Panc1 (cell line): ENCODE data around the gene UBAC2. TPM values are rescaled to one million over a fixed set of nuclear protein-coding genes. Genes with fewer than 3 reads are reported as not detected.

ENCODE experiments used
- ATAC-seq: fragments of 200-7000 bp; cut with Tn5 transposase; 2 replicates; pipeline ENCODE4 v1.9.1; 2020; ENCODE audit warnings: mild to moderate bottlenecking, moderate library complexity
- BruUV-seq: library from RNA; stranded (reverse); fragments of 400-500 nt; replicated peaks from 2 replicates; lab custom pipeline; 2021; lab: Mats Ljungman, UMichigan
- CTCF ChIA-PET: fragments of 300-600 bp; sonication (Branson Sonifier 250); formaldehyde crosslinking; loops from one replicate; lab custom pipeline; 2022; ENCODE audit warnings: antibody characterized with exemption; lab: Charles Lee
- POLR2A ChIA-PET: fragments of 300-600 bp; sonication (Branson Sonifier 250); formaldehyde crosslinking; loops from one replicate; lab custom pipeline; 2022; ENCODE audit warnings: antibody characterized with exemption; lab: Charles Lee
- DNase-seq: peaks from one replicate; pipeline ENCODE4 v3.0.0-alpha.2; 2010; ENCODE audit warnings: low read depth, low spot score
- H3K27ac ChIP-seq: 2 replicates; pipeline ENCODE4 v1.5.1; 2011; ENCODE audit warnings: mild to moderate bottlenecking, low read length, inconsistent platforms
- H3K27me3 ChIP-seq: fragments of 200-500 bp; sonication (Bioruptor generic); 2 replicates; pipeline ENCODE4 v1.6.0; 2014; ENCODE audit warnings: low read length, inconsistent platforms; ENCODE audit not compliant: control insufficient read depth, insufficient read depth
- H3K36me3 ChIP-seq: fragments of 200-500 bp; sonication (Bioruptor generic); 2 replicates; pipeline ENCODE4 v1.5.1; 2014; ENCODE audit warnings: inconsistent platforms, mild to moderate bottlenecking, low read length, moderate library complexity; ENCODE audit not compliant: control insufficient read depth, insufficient read depth
- H3K4me1 ChIP-seq: 2 replicates; pipeline ENCODE4 v1.5.1; 2011; ENCODE audit warnings: inconsistent platforms, mild to moderate bottlenecking, low read length, moderate library complexity; ENCODE audit not compliant: control insufficient read depth, insufficient read depth
- H3K4me3 ChIP-seq, 2 experiments: 2 replicates each; pipeline ENCODE4 v1.5.1; 2011 to 2012; ENCODE audit warnings: low read depth in 2 of 2, low read length in 2 of 2, mild to moderate bottlenecking in 2 of 2, inconsistent platforms in 1 of 2, moderate library complexity in 1 of 2
- H3K9me3 ChIP-seq: fragments of 200-500 bp; sonication (Bioruptor generic); 2 replicates; pipeline ENCODE4 v1.5.1; 2014; ENCODE audit warnings: low read depth, mild to moderate bottlenecking, inconsistent platforms, low read length, moderate library complexity; ENCODE audit not compliant: control insufficient read depth, insufficient read depth
- CTCF ChIP-seq: fragments of 450-650 bp; IDR thresholded peaks from 2 replicates; pipeline ENCODE4 v1.5.1; 2017; ENCODE audit warnings: mild to moderate bottlenecking
- POLR2AphosphoS5 ChIP-seq: IDR thresholded peaks from 2 replicates; pipeline ENCODE4 v1.6.1; 2012; ENCODE audit warnings: mild to moderate bottlenecking, low read depth, low read length, moderate library complexity
- SIN3A ChIP-seq: IDR thresholded peaks from 2 replicates; pipeline ENCODE4 v1.6.1; 2012; ENCODE audit warnings: low read depth, mild to moderate bottlenecking, low read length, moderate library complexity, borderline replicate concordance; ENCODE audit not compliant: insufficient read depth
- TCF7L2 ChIP-seq: IDR thresholded peaks from 2 replicates; pipeline ENCODE4 v1.6.1; 2011; ENCODE audit warnings: mild to moderate bottlenecking, low read depth, low read length, inconsistent platforms
- in situ Hi-C: cut with HindIII; loops from 2 replicates; pipeline ENCODE4 v1.10.0; 2016; ENCODE audit warnings: low sequenced_read_pairs, low pct_unique_long_range_greater_than_20kb
- intact Hi-C: fragments of 100-400 bp; cut with micrococcal nuclease; formaldehyde crosslinking; loops from one replicate; pipeline ENCODE4 v1.10.0; 2022; ENCODE audit not compliant: unreplicated experiment
- total RNA-seq: library from RNA; stranded (reverse); gene quantifications from one replicate; pipeline ENCODE4 v1.2.1, GENCODE V29; 2021; ENCODE audit not compliant: unreplicated experiment
- TF ChIP-seq, protein P1 (sequence below), 2 experiments: IDR thresholded peaks; 2 replicates each; pipeline ENCODE4 v1.6.1; 2011 to 2012; ENCODE audit warnings: low read depth in 2 of 2, control low read depth in 1 of 2, low read length in 1 of 2, mild to moderate bottlenecking in 1 of 2, moderate library complexity in 1 of 2; ENCODE audit not compliant: insufficient read depth in 1 of 2

UBAC2 gene
- total RNA-seq, 1 experiment from 2014 or later: 40.8 TPM

- Histone ChIP-seq H3K27ac (no peak overlapping the region), H3K36me3 (no peaks in the 10 kb centered on the region), H3K4me1 (no peaks in the 10 kb centered on the region), H3K4me3 (no peak overlapping the region), H3K27me3 (no peaks in the 10 kb centered on the region), H3K9me3 (no peaks in the 10 kb centered on the region)
- ChIA-PET CTCF (no interaction called here), POLR2A (no interaction called here)
- intact Hi-C loops: no loop called here
- in situ Hi-C loops: no loop called here
- no peak for TF ChIP-seq CTCF
- TF ChIP-seq TCF7L2: no peak
- TF ChIP-seq POLR2AphosphoS5: no peak
- no peak for TF ChIP-seq SIN3A
- TF ChIP-seq, protein P1, sequence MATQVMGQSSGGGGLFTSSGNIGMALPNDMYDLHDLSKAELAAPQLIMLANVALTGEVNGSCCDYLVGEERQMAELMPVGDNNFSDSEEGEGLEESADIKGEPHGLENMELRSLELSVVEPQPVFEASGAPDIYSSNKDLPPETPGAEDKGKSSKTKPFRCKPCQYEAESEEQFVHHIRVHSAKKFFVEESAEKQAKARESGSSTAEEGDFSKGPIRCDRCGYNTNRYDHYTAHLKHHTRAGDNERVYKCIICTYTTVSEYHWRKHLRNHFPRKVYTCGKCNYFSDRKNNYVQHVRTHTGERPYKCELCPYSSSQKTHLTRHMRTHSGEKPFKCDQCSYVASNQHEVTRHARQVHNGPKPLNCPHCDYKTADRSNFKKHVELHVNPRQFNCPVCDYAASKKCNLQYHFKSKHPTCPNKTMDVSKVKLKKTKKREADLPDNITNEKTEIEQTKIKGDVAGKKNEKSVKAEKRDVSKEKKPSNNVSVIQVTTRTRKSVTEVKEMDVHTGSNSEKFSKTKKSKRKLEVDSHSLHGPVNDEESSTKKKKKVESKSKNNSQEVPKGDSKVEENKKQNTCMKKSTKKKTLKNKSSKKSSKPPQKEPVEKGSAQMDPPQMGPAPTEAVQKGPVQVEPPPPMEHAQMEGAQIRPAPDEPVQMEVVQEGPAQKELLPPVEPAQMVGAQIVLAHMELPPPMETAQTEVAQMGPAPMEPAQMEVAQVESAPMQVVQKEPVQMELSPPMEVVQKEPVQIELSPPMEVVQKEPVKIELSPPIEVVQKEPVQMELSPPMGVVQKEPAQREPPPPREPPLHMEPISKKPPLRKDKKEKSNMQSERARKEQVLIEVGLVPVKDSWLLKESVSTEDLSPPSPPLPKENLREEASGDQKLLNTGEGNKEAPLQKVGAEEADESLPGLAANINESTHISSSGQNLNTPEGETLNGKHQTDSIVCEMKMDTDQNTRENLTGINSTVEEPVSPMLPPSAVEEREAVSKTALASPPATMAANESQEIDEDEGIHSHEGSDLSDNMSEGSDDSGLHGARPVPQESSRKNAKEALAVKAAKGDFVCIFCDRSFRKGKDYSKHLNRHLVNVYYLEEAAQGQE (IDR thresholded peaks at IDR 0.05; ENCODE audit: insufficient read depth in 1 of 2, low read depth in 2 of 2, low read length in 1 of 2): no peak
- ATAC-seq (no peak), DNase-seq (no peak)
- no TSS peak for BruUV-seq
Observed at GRCh38 chr13:99384468-99384867, 183.8 kb downstream of the UBAC2 start.

DNA sequence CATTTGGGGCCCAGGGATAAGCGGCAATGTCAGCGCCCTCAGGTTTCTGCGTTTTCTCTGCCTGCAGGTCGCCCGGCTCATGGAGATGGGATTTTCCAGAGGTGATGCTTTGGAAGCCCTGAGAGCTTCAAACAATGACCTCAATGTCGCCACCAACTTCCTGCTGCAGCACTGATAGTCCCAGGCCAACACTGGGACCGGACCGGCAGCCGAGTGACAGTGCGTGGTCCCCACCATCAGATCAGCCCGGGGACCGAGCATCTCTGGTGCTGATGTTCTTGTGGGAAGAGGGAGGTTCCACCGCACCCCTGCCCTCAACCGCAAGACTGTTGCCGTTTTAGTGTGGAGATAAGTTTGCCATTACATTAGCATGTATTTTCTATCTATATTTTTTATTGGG is 184.5 kb downstream of the UBAC2 start:
- no peaks in the 10 kb centered on the region for H3K27me3 ChIP-seq
- no peak overlapping the region for H3K4me3 ChIP-seq
- in situ Hi-C loops: no loop called here
- intact Hi-C loops: no loop called here
- H3K36me3 ChIP-seq: no peaks in the 10 kb centered on the region
- DNase-seq (no peak), ATAC-seq (no peak)
- no peak for TF ChIP-seq CTCF
- TF ChIP-seq, protein P1 (IDR thresholded peaks at IDR 0.05; ENCODE audit: insufficient read depth in 1 of 2, low read depth in 2 of 2, low read length in 1 of 2): no peak
- TF ChIP-seq TCF7L2: no peak
- TF ChIP-seq SIN3A: no peak
- no peak for TF ChIP-seq POLR2AphosphoS5
- POLR2A ChIA-PET: no interaction called here
- H3K4me1 ChIP-seq: no peaks in the 10 kb centered on the region
- CTCF ChIA-PET: no interaction called here
- no peaks in the 10 kb centered on the region for H3K9me3 ChIP-seq
- no TSS peak for BruUV-seq
- no peak overlapping the region for H3K27ac ChIP-seq
